ENCODE results near the gene HNRNPL. TPM values are rescaled to one million over a fixed set of nuclear protein-coding genes. Genes with fewer than 3 reads are reported as not detected.

Gene HNRNPL
- total RNA-seq, 1 experiment from 2014 or later, result 710 TPM

DNA sequence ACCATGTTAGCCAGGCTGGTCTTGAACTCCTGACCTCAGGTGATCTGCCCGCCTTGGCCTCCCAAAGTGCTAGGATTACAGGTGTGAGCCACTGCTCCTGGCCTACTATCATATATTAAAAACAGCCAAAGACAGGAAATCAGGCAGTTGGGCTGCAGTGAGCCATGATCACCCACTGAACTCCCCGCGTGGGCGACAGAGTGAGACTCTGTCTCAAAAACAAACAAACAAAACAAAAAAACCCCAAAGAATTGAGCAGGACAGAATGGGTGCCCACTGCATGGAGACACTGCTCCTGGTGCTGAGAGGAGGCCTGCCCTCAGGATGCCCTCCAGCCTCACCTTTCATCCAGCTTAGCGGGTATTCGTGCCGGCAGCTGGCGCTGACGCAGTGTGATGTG is 33.5 kb upstream of the HNRNPL start:
- H3K4me3 Mint-ChIP-seq, result no peak overlapping the region
- Histone ChIP-seq H3K56ac (ENCODE audit: insufficient read length, low read depth, low read length) (no peak overlapping the region), H4K5ac (ENCODE audit: insufficient read length, low read depth, low read length) (no peak overlapping the region), H3K9me3 (ENCODE audit: control insufficient read depth, low read depth, low read length) (no peaks in the 10 kb centered on the region), H3K4me1 (ENCODE audit: insufficient read depth, low read length) (no peaks in the 10 kb centered on the region), H3K79me2 (ENCODE audit: insufficient read depth, low read length) (no peaks in the 10 kb centered on the region), H2BK20ac (ENCODE audit: low read depth, low read length, poor library complexity, severe bottlenecking) (no peak overlapping the region), H4K91ac (ENCODE audit: insufficient read length, low read depth, low read length) (no peak overlapping the region), H3K23me2 (ENCODE audit: insufficient read length, low read depth, low read length, poor library complexity, severe bottlenecking) (no peaks in the 10 kb centered on the region), H3K4me2 (ENCODE audit: insufficient read depth, insufficient read length, low read length) (no peak overlapping the region), H3K27ac (ENCODE audit: insufficient read length, low read depth, low read length) (no peak overlapping the region), H2BK120ac (ENCODE audit: low read depth, low read length, poor library complexity, severe bottlenecking) (no peak overlapping the region), H4K20me1 (ENCODE audit: control insufficient read depth, insufficient read depth, insufficient read length) (peaks cover 3% of the 10 kb centered on the region), H2BK5ac (ENCODE audit: insufficient read length, low read length) (no peak overlapping the region), H4K8ac (replicated peaks; ENCODE audit: insufficient read length, low read depth, low read length) (no peak overlapping the region), H3K79me1 (ENCODE audit: insufficient read depth, low read depth, low read length, poor library complexity, severe bottlenecking) (no peaks in the 10 kb centered on the region), H3K27me3 (ENCODE audit: insufficient read depth, low read length) (no peaks in the 10 kb centered on the region), H2AFZ (ENCODE audit: low read length) (no peak overlapping the region), H3K18ac (ENCODE audit: insufficient read length, low read depth, low read length) (no peak overlapping the region), H2BK15ac (ENCODE audit: low read depth, low read length) (no peak overlapping the region), H3K9ac (ENCODE audit: extremely low read depth, insufficient read length, low read length) (no peak overlapping the region), H3K14ac (ENCODE audit: insufficient read depth, low read length) (no peak overlapping the region), H2BK12ac (ENCODE audit: insufficient read length, low read depth, low read length) (no peak overlapping the region), H3T11ph (ENCODE audit: low read length) (no peak overlapping the region), H3K4ac (ENCODE audit: low read depth, low read length) (no peak overlapping the region), H3K23ac (ENCODE audit: insufficient read length, low read depth, low read length) (no peak overlapping the region), H2AK5ac (ENCODE audit: insufficient read length, low read length) (no peak overlapping the region)
- no peaks in the 10 kb centered on the region; a peak in 1 of 7 replicates for H3K36me3 Mint-ChIP-seq (ENCODE audit: insufficient read depth in 1 of 3, low read depth in 3 of 3)
- no peaks in the 10 kb centered on the region for H3K9me3 Mint-ChIP-seq
- no peaks in the 10 kb centered on the region for H3K27me3 Mint-ChIP-seq (ENCODE audit: low read depth)
- no peak overlapping the region; a peak in 1 of 7 replicates for H3K27ac Mint-ChIP-seq
- H3K4me1 Mint-ChIP-seq, result peaks cover 4 to 22% of the 10 kb centered on the region in 2 experiments; a peak in 3 of 4 replicates
- no CpG with 5 or more reads among the region's 9 CpGs for WGBS (ENCODE audit: extremely low coverage, insufficient read length, low lambda C conversion rate)
- TF ChIP-seq, protein P1, sequence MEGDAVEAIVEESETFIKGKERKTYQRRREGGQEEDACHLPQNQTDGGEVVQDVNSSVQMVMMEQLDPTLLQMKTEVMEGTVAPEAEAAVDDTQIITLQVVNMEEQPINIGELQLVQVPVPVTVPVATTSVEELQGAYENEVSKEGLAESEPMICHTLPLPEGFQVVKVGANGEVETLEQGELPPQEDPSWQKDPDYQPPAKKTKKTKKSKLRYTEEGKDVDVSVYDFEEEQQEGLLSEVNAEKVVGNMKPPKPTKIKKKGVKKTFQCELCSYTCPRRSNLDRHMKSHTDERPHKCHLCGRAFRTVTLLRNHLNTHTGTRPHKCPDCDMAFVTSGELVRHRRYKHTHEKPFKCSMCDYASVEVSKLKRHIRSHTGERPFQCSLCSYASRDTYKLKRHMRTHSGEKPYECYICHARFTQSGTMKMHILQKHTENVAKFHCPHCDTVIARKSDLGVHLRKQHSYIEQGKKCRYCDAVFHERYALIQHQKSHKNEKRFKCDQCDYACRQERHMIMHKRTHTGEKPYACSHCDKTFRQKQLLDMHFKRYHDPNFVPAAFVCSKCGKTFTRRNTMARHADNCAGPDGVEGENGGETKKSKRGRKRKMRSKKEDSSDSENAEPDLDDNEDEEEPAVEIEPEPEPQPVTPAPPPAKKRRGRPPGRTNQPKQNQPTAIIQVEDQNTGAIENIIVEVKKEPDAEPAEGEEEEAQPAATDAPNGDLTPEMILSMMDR (conservative IDR thresholded peaks at IDR 0.05), result no peak
- no peak for DNase-seq
